K562 treated with DMSO at 1 percent for 24 hours (cell line): ENCODE results near the gene OR6C76. TPM values are rescaled to one million over a fixed set of nuclear protein-coding genes. Genes with fewer than 3 reads are reported as not detected.

Source experiments
- total RNA-seq: library from RNA; unstranded; fragments of 300-600 nt; gene quantifications from 2 replicates; pipeline ENCODE4 v1.2.3, GENCODE V29; 2022; ENCODE audit warnings: low read depth; ENCODE audit not compliant: insufficient read depth

OR6C76 gene
- total RNA-seq = not detected in 2 replicates

GRCh38 chr12:55425954-55426353 lies at the start of gene OR6C76:
TSS of gene OR6C76 (plus strand) at chr12:55426254. CDS start at chr12:55426254, 0 bp downstream.

DNA sequence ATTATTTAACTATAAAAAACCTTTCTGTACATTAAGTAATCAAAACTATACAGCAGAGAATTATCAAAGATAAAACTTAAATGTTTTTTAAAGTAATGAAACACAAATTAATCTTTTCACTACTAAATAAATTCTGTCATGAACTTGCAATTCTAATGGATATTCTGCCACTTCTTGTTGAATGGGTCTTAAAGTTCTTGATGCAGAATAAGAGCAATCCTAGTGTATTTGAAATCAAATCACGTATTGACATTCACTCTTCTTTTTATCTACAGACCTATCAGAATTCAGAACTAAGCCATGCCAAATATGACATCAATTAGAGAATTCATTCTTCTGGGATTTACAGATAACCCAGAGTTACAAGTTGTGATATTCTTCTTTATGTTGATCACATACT lies 25.8 kb upstream of the OR6C76 start, which contains the start of gene OR6C65:
OR6C65 (plus strand) TSS at position 301 of the 400 bp plus-strand sequence; CDS start at position 301, 0 bp downstream.

DNA sequence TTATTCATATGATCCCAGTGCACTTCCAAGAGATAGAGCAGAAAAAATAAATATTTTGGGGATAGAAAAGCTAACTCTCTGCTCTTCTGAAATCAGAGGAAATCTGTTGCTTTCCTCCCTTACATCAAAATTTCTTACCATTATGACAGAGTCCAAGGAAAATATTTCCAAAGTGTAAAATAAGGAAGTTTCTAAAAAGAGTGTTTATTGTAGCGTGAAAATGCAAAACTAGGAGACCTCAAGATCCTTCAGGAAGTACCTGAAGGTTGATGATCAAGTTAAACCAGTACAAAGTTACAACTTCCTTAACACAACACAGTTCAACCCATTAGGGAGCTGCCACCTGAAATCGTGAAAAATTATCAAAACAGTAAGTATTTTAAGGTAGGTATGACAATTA lies 17.7 kb downstream of the OR6C76 start, which contains the start of gene OR6C2:
OR6C2 (plus strand) TSS at position 301 of the 400 bp plus-strand sequence. CDS start 8,138 bp downstream, outside the sequence.

DNA sequence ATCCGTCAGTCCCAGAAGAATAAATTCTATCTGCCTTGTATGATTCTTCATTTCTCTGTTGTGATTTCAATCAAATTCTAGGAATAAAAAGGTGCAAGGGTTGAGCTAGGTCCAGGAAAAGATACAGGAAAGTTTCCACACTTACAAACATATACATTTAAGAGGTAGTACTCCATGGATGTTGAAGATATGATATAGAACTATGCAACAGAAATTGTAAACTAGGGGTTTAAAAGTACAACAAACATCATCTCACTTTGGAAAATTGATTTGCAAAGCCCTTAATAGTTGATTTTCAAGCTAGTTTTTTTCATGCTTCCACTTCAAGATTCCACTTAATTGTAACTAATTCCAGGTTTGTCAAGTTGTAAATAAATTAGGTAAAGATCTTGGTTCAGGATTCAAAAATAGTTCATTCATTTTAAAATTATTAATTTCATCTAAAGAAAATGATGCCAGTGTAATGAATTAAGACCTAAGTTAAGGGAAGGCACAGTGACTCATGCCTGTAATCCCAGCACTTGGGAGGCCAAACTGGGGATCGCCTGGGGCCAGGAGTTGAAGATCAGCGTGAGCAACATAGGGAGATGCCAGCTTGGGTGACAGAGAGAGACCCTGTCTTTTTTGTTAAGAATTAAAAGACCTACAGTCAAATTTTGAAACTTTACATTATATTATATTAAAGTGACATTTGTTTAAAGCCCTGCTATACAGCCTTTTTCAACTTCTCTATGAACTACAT lies 44.2 kb downstream of the OR6C76 start, which contains the start of gene OR6C70:
OR6C70 (minus strand) TSS at position 51 of the 742 bp plus-strand sequence; CDS start at position 51, 0 bp downstream.

Other genes starting within 250 kb of the OR6C76 start
- not detected in 2 replicates for gene OR10A7, start 205.2 kb upstream of the OR6C76 start, total RNA-seq
- gene OR6C74, start 181.6 kb upstream of the OR6C76 start, total RNA-seq = not detected in 2 replicates
- gene OR6C6, start 129.7 kb upstream of the OR6C76 start, total RNA-seq = not detected in 2 replicates
- gene OR6C1, start 111.9 kb upstream of the OR6C76 start, total RNA-seq = not detected in 2 replicates
- not detected in 2 replicates for gene OR6C3, start 95.5 kb upstream of the OR6C76 start, total RNA-seq
- not detected in 2 replicates for gene OR6C75, start 63.3 kb upstream of the OR6C76 start, total RNA-seq
- not detected in 2 replicates for gene OR6C65, start 25.7 kb upstream of the OR6C76 start, total RNA-seq
- gene OR6C2, start 17.8 kb downstream of the OR6C76 start, total RNA-seq = not detected in 2 replicates
- not detected in 2 replicates for gene OR6C70, start 43.9 kb downstream of the OR6C76 start, total RNA-seq
- not detected in 2 replicates for gene OR6C68, start 66.1 kb downstream of the OR6C76 start, total RNA-seq
- not detected in 2 replicates for gene OR6C4, start 123.3 kb downstream of the OR6C76 start, total RNA-seq
- not detected in 2 replicates for gene OR2AP1, start 146.2 kb downstream of the OR6C76 start, total RNA-seq
- not detected in 2 replicates for gene OR10P1, start 210.6 kb downstream of the OR6C76 start, total RNA-seq